Lung (tissue), 12 donors: ENCODE measurements around the gene ARHGEF4. TPM values are rescaled to one million over a fixed set of nuclear protein-coding genes. Genes with fewer than 3 reads are reported as not detected.

ENCODE experiments used
- ATAC-seq: fragments of 200-7000 bp; cut with Tn5 transposase; one replicate; pipeline ENCODE4 v1.9.1; 2020; ENCODE audit warnings: moderate number of reproducible peaks; ENCODE audit not compliant: insufficient read depth, low FRiP score
- DNase-seq, 3 donors: peaks; one replicate each; pipeline ENCODE4 v3.0.0-alpha.2; 2013 to 2017
- H3K27ac ChIP-seq, 2 donors: one replicate each; pipeline ENCODE4 v1.5.1; 2013; ENCODE audit warnings: mild to moderate bottlenecking in 2 of 2, moderate library complexity in 2 of 2, control low read depth in 1 of 2, inconsistent platforms in 1 of 2, low read depth in 1 of 2, low read length in 1 of 2
- H3K27me3 ChIP-seq, 3 donors: one replicate each; pipeline ENCODE4 v1.5.1; 2013; ENCODE audit warnings: low read length in 2 of 3; ENCODE audit not compliant: control insufficient read depth in 3 of 3, insufficient read depth in 3 of 3
- H3K36me3 ChIP-seq, 4 donors: one replicate each; pipeline ENCODE4 v1.5.1; 2013; ENCODE audit warnings: low read length in 4 of 4, mild to moderate bottlenecking in 1 of 4, moderate library complexity in 1 of 4; ENCODE audit not compliant: control insufficient read depth in 4 of 4, insufficient read depth in 4 of 4
- H3K4me1 ChIP-seq, 5 donors: one replicate each; pipeline ENCODE4 v1.5.1; 2013; ENCODE audit warnings: low read length in 5 of 5, mild to moderate bottlenecking in 2 of 5, moderate library complexity in 1 of 5; ENCODE audit not compliant: control insufficient read depth in 5 of 5, insufficient read depth in 5 of 5
- H3K4me3 ChIP-seq: one replicate; pipeline ENCODE4 v1.5.1; 2013; ENCODE audit warnings: mild to moderate bottlenecking, control low read depth, moderate library complexity
- H3K9ac ChIP-seq, 2 donors: one replicate each; pipeline ENCODE4 v1.5.1; 2013; ENCODE audit warnings: low read length in 2 of 2, control low read depth in 1 of 2; ENCODE audit not compliant: insufficient read depth in 1 of 2
- H3K9me3 ChIP-seq, 4 donors: one replicate each; pipeline ENCODE4 v1.5.1; 2013; ENCODE audit warnings: low read length in 3 of 4, mild to moderate bottlenecking in 1 of 4, moderate library complexity in 1 of 4; ENCODE audit not compliant: control insufficient read depth in 4 of 4, insufficient read depth in 3 of 4
- WGBS, 2 donors: extraction: QIAGEN DNeasy Blood & Tissue Kit; methylation state at CpG; one replicate each; pipeline ENCODE4 v1.1.7; 2013; 5-methylcytosine and 5-hydroxymethylcytosine counted together
- polyA plus RNA-seq, 2 donors: library from polyadenylated mRNA; stranded (reverse); fragments of 200-250 nt; gene quantifications; one replicate each; pipeline ENCODE4 v1.2.1, GENCODE V29; 2013
- total RNA-seq, 2 donors: library from RNA; depleted of rRNA in 1 of 2; stranded (reverse); fragments of >200 nt in 1 of 2; gene quantifications; one replicate each; pipeline ENCODE4 v1.2.1, GENCODE V29; 2014 to 2021
- TF ChIP-seq, protein P1 (sequence below): IDR thresholded peaks from 2 replicates; pipeline ENCODE4 v1.5.1; 2012; ENCODE audit warnings: mild to moderate bottlenecking; ENCODE audit errors: control extremely low read depth, extremely low read depth
- donor health status: control.
- donor health status: control.
- donor health status: Bipolar disorder and iron deficiency.
- donor health status: healthy.
- donor health status: DM: yes; HTN: yes; CAD: no.

The ARHGEF4 gene
- total and polyA plus RNA-seq, 4 donors: 1.8 to 15.9 (median 6.9) TPM

DNA sequence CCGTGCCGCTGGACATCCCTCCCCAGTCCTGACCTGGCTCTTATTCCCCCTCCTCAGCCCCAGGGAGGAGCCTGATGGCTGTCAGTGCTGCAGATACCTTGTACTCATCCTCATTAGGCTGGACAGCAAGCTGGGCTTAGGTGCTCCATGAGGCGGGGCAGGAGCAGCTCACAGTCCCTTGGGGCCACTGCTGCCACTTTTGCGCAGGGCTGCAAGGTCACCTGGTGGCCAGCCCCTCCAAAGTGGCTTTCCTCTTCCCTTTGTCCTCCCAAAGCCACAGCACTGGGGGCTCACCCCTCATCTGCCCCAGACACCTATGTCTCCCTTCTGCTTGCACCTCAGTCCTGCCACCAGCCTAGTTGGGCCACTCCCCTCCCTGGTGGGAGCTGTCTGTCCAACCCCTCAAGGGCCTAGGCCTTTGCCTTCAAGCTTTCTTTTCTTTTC lies 195.7 kb downstream of the ARHGEF4 start:
- 89% methylated on average over 4 of the region's 4 CpGs for WGBS, 2 donors
- peaks cover 0 to 6% (median 0%) of the 10 kb centered on the region in 5 donors for H3K4me1 ChIP-seq
- H3K27ac ChIP-seq: no peak overlapping the region
- H3K36me3 ChIP-seq: no peaks in the 10 kb centered on the region
- no peak for ATAC-seq
- TF ChIP-seq, protein P1, sequence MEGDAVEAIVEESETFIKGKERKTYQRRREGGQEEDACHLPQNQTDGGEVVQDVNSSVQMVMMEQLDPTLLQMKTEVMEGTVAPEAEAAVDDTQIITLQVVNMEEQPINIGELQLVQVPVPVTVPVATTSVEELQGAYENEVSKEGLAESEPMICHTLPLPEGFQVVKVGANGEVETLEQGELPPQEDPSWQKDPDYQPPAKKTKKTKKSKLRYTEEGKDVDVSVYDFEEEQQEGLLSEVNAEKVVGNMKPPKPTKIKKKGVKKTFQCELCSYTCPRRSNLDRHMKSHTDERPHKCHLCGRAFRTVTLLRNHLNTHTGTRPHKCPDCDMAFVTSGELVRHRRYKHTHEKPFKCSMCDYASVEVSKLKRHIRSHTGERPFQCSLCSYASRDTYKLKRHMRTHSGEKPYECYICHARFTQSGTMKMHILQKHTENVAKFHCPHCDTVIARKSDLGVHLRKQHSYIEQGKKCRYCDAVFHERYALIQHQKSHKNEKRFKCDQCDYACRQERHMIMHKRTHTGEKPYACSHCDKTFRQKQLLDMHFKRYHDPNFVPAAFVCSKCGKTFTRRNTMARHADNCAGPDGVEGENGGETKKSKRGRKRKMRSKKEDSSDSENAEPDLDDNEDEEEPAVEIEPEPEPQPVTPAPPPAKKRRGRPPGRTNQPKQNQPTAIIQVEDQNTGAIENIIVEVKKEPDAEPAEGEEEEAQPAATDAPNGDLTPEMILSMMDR: no peak
- no peak overlapping the region for H3K9ac ChIP-seq
- H3K4me3 ChIP-seq: no peak overlapping the region
- peaks cover 8 to 33% (median 17%) of the 10 kb centered on the region in 3 donors for H3K27me3 ChIP-seq
- DNase-seq: peak in 1 of 3 donors; percentile 11
- peaks cover 0 to 9% (median 0%) of the 10 kb centered on the region in 4 donors for H3K9me3 ChIP-seq

DNA sequence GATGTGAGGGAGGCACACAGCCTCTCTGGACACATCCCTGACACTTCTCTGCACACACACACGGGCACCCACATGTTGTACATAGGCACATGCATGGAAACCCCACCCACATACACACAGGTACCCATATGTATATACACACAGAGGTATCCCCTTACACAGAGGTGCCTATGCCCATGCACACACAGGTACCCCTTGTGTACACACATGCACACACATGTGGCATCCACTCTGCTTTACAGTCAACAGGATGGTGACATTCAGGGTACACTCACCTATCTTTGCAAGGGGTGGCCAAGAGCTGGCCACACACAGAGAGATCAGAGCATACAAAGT lies 197.0 kb downstream of the ARHGEF4 start:
- ATAC-seq (no peak), DNase-seq (no peak)
- Histone ChIP-seq H3K9me3 (peaks cover 0 to 2% (median 0%) of the 10 kb centered on the region in 4 donors), H3K27ac (no peak overlapping the region), H3K4me1 (peaks cover 0 to 6% (median 0%) of the 10 kb centered on the region in 5 donors), H3K36me3 (no peaks in the 10 kb centered on the region), H3K9ac (no peak overlapping the region), H3K4me3 (no peak overlapping the region), H3K27me3 (peaks cover 8 to 39% (median 20%) of the 10 kb centered on the region in 3 donors)
- 68 to 88% methylated on average over 1 of the region's 1 CpG for WGBS, 2 donors
- TF ChIP-seq, protein P1: no peak

DNA sequence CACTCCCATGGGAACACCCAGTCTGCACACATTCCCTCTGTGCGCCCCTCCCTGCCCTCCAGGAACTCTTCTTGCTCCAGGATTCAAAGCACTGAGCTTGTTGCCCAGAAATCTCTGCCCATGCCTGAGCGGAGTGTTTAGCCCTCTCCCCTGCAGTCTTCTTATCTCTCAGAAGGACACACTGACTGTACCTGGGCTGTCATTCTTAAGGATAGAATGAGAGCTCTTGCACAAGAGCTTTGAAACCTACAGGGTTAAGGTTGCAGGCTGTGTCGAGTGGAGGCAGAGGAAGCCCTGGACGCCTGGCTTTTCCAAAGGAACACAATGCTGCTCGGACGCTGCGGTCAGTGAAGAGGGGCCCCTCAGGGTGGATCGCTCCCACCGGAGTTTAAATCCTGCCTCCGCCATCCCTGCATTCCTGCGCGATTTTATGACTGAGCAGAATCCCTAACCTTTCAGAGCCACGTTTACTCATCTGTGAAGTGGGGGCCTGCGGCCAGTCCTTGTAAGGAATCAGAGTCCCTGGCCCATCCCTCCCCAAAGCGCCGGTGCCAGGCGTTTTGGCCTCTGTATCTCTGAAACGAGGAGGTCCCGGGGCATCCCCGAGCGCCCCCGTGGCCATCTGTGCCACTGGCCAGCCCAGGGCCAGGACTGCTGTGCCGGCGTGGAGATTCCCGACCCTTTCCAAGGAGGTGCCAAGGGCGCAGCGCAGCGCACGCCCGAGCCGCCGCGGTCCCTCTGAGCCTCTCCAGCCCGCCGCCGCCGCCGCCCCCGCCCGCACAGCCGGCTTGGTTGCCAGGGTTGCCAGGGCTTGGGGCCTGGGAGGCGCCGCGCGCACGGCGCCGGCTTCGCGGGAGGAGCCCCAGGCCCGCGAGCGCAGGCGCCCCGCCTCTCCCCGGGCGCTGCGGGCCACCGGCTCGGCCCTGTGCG lies 197.7 kb downstream of the ARHGEF4 start:
- TF ChIP-seq, protein P1: no peak
- Histone ChIP-seq H3K27ac (no peak overlapping the region), H3K9ac (no peak overlapping the region), H3K4me3 (no peak overlapping the region), H3K36me3 (no peaks in the 10 kb centered on the region), H3K9me3 (peaks cover 0 to 2% (median 0%) of the 10 kb centered on the region in 4 donors), H3K27me3 (peaks cover 8 to 44% (median 23%) of the 10 kb centered on the region in 3 donors), H3K4me1 (peaks cover 0 to 6% (median 0%) of the 10 kb centered on the region in 5 donors)
- DNase-seq (peak in 2 of 3 donors; percentile 46 to 50), ATAC-seq (no peak)
- WGBS, 2 donors: 3 to 8% methylated on average over 40 to 61 of the region's 61 CpGs
